Stomach (tissue), 9 donors: ENCODE data around the gene TMC2. TPM values are rescaled to one million over a fixed set of nuclear protein-coding genes. Genes with fewer than 3 reads are reported as not detected.

Experiments used
- DNase-seq, 2 donors: peaks; one replicate each; pipeline versions ENCODE4 v3.0.0 to v3.0.0-alpha.2; 2013 to 2019
- H3K27ac ChIP-seq, 5 donors: fragments of 200-600 bp in 4 of 5; sonication (generic) in 4 of 5; one replicate each; pipeline ENCODE4 v1.5.1; 2013 to 2019; ENCODE audit warnings: mild to moderate bottlenecking in 1 of 5, moderate library complexity in 1 of 5
- H3K27me3 ChIP-seq, 3 donors: fragments of 200-600 bp; sonication (generic); one replicate each; pipeline ENCODE4 v1.5.1; 2017 to 2019; ENCODE audit warnings: mixed run types in 1 of 3
- H3K36me3 ChIP-seq, 4 donors: fragments of 200-600 bp; sonication (generic); 1 replicate in 3 of 4; 2 replicates in 1 of 4; pipeline ENCODE4 v1.5.1; 2016 to 2019
- H3K4me1 ChIP-seq, 4 donors: fragments of 200-600 bp; sonication (generic); one replicate each; pipeline ENCODE4 v1.5.1; 2016 to 2019
- H3K4me3 ChIP-seq, 4 donors: fragments of 200-600 bp; sonication (generic) in 3 of 4; one replicate each; pipeline ENCODE4 v1.5.1; 2016 to 2019; ENCODE audit warnings: mild to moderate bottlenecking in 1 of 4
- H3K9me3 ChIP-seq, 4 donors: fragments of 200-600 bp; sonication (generic); one replicate each; pipeline ENCODE4 v1.5.1; 2016 to 2019
- CTCF ChIP-seq, 7 experiments: fragments of 450-650 bp in 4 of 7; fragments of 200-600 bp in 3 of 7; sonication (generic) in 3 of 7; IDR thresholded peaks; one replicate each; pipeline ENCODE4 v1.5.1; 2016 to 2019; ENCODE audit warnings: antibody characterized with exemption in 7 of 7, control low read depth in 2 of 7, mild to moderate bottlenecking in 1 of 7
- EP300 ChIP-seq: sonication (generic); formaldehyde crosslinking; IDR thresholded peaks from one replicate; pipeline ENCODE4 v1.6.1; 2017; ENCODE audit warnings: antibody characterized with exemption
- POLR2A ChIP-seq, 4 donors: fragments of 450-650 bp; IDR thresholded peaks; one replicate each; pipeline ENCODE4 v1.6.1; 2016; ENCODE audit warnings: antibody characterized with exemption in 4 of 4, control low read depth in 2 of 4, mild to moderate bottlenecking in 1 of 4, moderate library complexity in 1 of 4
- POLR2AphosphoS5 ChIP-seq, 3 donors: sonication (generic); formaldehyde crosslinking; IDR thresholded peaks; one replicate each; pipeline ENCODE4 v1.6.1; 2016; ENCODE audit warnings: antibody characterized with exemption in 3 of 3
- WGBS, 5 donors: extraction: QIAGEN DNeasy Blood & Tissue Kit in 3 of 5; methylation state at CpG; one replicate each; pipeline versions ENCODE4 v1.1.5 to v1.1.7; 2013 to 2018; 5-methylcytosine and 5-hydroxymethylcytosine counted together
- intact Hi-C: fragments of 100-400 bp; cut with DNase I; formaldehyde crosslinking; loops from one replicate; pipeline ENCODE4 v1.15.1; 2023; ENCODE audit warnings: low total_unique reads
- polyA plus RNA-seq, 3 donors: library from polyadenylated mRNA; stranded (reverse); fragments of 200-250 nt; gene quantifications; one replicate each; pipeline ENCODE4 v1.2.3, GENCODE V29; 2013
- total RNA-seq, 5 donors: library from RNA; depleted of rRNA; stranded (reverse); fragments of >200 nt; gene quantifications; one replicate each; pipeline versions ENCODE4 v1.1.0 to v1.2.3, GENCODE V29; 2014 to 2016
- donor health status: healthy with polysubstance abuse.
- donor health status: Bipolar disorder and iron deficiency.
- donor health status: healthy.

Gene TMC2
- total and polyA plus RNA-seq, 8 donors, result 0.03 TPM; not detected in 7

DNA sequence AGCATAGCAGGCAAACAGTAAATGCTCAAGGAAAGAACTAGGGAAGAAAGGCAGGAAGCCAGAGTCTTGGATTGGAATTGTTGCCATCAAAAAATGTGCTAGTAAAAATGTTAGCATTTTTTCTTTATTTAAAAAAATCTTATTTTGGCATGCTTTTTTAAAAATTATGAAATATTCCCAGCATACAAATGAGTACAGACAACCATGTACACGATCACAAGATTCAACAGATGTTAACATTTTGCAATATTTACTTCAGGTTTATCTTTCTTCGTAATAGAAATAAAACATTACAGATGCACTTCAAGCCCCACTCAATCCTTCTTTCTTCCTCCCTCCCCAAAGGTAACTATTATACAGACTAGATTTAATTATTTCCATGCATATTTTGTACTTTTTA is 88.7 kb downstream of the TMC2 start:
- no peaks in the 10 kb centered on the region for H3K36me3 ChIP-seq
- peaks cover 0 to 13% (median 10%) of the 10 kb centered on the region in 4 donors for H3K9me3 ChIP-seq
- H3K27me3 ChIP-seq, result no peaks in the 10 kb centered on the region
- WGBS, 5 donors, result 47 to 72% (median 65%) methylated on average over 2 of the region's 2 CpGs
- peak overlapping the region in 1 of 5 donors; percentile 29 for H3K27ac ChIP-seq
- TF ChIP-seq EP300 (no peak), POLR2A (IDR thresholded peaks at IDR 0.05) (no peak)
- H3K4me3 ChIP-seq, result no peak overlapping the region
- no peak for DNase-seq
- intact Hi-C loops, result no loop called here
- H3K4me1 ChIP-seq, result no peaks in the 10 kb centered on the region

DNA sequence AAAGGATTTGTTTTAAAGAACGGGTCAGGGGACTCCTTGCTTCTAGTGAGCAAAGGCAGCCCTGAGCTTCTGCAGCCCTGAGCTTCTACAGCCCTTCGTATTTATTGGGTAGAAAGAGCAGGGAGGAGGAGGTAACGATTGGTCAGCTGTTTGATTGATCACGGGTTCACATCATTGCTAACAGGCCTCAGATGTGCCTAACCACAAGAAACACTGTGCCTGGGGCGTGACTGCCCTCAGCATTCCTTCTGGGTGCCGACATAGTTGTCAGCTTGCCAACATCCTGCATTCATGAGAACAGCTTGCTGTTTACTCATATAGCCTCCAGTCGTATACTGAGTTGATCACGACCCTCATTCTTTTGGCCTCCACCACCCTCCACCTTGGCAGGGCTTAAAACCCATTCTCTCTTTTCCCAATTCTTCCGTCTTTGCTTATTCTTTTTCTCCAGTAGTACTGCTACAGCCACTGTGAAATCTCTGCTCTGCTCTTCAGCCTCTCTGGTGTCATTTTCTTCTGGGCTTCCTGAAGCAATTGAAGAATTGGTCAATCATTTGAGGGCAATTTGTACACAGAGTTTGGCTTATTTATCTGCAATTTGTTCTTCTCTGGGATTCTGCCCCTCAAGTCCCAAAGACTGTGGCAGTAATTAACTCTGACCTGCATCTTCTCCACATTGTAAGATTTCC is 90.6 kb downstream of the TMC2 start:
- Histone ChIP-seq H3K27me3 (peaks cover 0 to 5% (median 0%) of the 10 kb centered on the region in 3 donors), H3K4me1 (no peaks in the 10 kb centered on the region), H3K36me3 (no peaks in the 10 kb centered on the region), H3K4me3 (no peak overlapping the region), H3K27ac (no peak overlapping the region), H3K9me3 (peaks cover 0 to 13% (median 10%) of the 10 kb centered on the region in 4 donors)
- whole genome bisulfite sequencing, 5 donors, result 48 to 55% (median 52%) methylated on average over 9 of the region's 9 CpGs
- DNase-seq, result no peak
- intact Hi-C loops, result no loop called here
- TF ChIP-seq POLR2A (IDR thresholded peaks at IDR 0.05) (no peak), EP300 (no peak), POLR2AphosphoS5 (IDR thresholded peaks at IDR 0.05) (no peak), CTCF (IDR thresholded peaks at IDR 0.05) (no peak)

DNA sequence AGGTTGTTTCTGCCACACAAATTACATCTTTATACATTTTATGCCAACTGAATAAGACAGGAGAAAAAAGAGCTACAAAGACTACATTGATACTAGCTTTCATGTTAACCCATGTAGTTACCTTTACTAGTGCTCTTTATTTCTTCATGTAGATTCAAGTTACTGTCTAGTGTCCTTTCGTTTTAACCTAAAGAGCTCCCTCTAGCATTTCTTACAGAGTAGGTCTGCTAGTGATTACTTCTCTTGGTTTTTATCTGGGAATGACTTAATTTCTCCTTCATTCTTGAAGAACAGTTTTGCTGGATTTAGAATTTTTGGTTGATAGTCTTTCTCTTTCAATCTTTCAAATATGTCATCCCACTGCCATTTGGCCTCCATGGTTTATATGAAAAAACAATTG is 94.9 kb downstream of the TMC2 start:
- Histone ChIP-seq H3K9me3 (peaks cover 0 to 12% (median 7%) of the 10 kb centered on the region in 4 donors), H3K4me1 (peaks cover 0 to 8% (median 3%) of the 10 kb centered on the region in 4 donors), H3K27ac (no peak overlapping the region), H3K27me3 (peaks cover 0 to 14% (median 4%) of the 10 kb centered on the region in 3 donors), H3K36me3 (no peaks in the 10 kb centered on the region), H3K4me3 (no peak overlapping the region)
- TF ChIP-seq CTCF (IDR thresholded peaks at IDR 0.05), result no peak
- TF ChIP-seq EP300, result no peak
- TF ChIP-seq POLR2A (IDR thresholded peaks at IDR 0.05), result no peak
- no peak for TF ChIP-seq POLR2AphosphoS5 (IDR thresholded peaks at IDR 0.05)
- 23 to 40% (median 26%) methylated on average over 1 of the region's 1 CpG for WGBS, 5 donors
- DNase-seq, result no peak
- intact Hi-C loops, result no loop called here

DNA sequence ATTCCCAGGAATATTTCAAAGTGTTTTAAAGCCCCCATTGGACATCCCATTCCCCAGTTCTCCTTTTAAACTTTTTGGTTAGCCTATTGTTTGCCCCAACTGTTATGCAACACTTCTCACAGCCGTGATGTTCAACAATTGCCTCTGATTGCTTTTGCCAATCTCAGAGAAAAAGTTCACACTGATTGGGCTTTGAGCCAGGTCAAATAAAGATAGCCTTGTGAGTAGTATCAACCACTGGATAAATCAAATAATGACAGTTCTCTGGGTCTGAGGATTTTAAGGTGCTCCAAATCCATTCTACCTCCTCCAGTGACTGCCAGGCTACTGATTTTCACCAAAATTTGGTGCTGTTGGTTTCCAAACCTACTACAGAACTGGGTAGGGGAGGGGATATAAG is 97.0 kb downstream of the TMC2 start:
- Histone ChIP-seq H3K27me3 (peaks cover 0 to 14% (median 4%) of the 10 kb centered on the region in 3 donors), H3K27ac (no peak overlapping the region), H3K4me3 (no peak overlapping the region), H3K9me3 (no peaks in the 10 kb centered on the region), H3K4me1 (peaks cover 0 to 8% (median 3%) of the 10 kb centered on the region in 4 donors), H3K36me3 (no peaks in the 10 kb centered on the region)
- 0 to 17% (median 10%) methylated on average over 1 of the region's 1 CpG for WGBS, 5 donors
- peak in 1 of 2 donors; percentile 47 for DNase-seq
- intact Hi-C loops, result no loop called here
- TF ChIP-seq CTCF (IDR thresholded peaks at IDR 0.05) (no peak), EP300 (no peak), POLR2AphosphoS5 (IDR thresholded peaks at IDR 0.05) (no peak), POLR2A (IDR thresholded peaks at IDR 0.05) (no peak)

GRCh38 chr20:2637246-2637645 is 100.9 kb downstream of the TMC2 start:
- intact Hi-C loops, result no loop called here
- Histone ChIP-seq H3K4me1 (peaks cover 0 to 8% (median 3%) of the 10 kb centered on the region in 4 donors), H3K27ac (no peak overlapping the region), H3K27me3 (peaks cover 0 to 9% (median 4%) of the 10 kb centered on the region in 3 donors), H3K9me3 (no peaks in the 10 kb centered on the region), H3K4me3 (no peak overlapping the region), H3K36me3 (no peaks in the 10 kb centered on the region)
- no peak for TF ChIP-seq POLR2A (IDR thresholded peaks at IDR 0.05)
- TF ChIP-seq CTCF (IDR thresholded peaks at IDR 0.05), result no peak
- TF ChIP-seq EP300, result no peak
- TF ChIP-seq POLR2AphosphoS5 (IDR thresholded peaks at IDR 0.05), result no peak
- no peak for DNase-seq
- WGBS, 5 donors, result 70 to 88% (median 81%) methylated on average over 6 of the region's 6 CpGs
